Jurkat, Clone E6-1 (cell line): Measurements from ENCODE around the gene TMEM245.

Experiments
- DNase-seq: peaks from one replicate; pipeline ENCODE4 v3.0.0-alpha.2; 2011; ENCODE audit warnings: low read depth, low spot score
- H3K4me3 ChIP-seq: 2 replicates; pipeline ENCODE4 v1.5.1; 2011; ENCODE audit warnings: mild to moderate bottlenecking, low read length, control low read depth, moderate library complexity

Gene TMEM245

GRCh38 chr9:109013679-109014607, 105.8 kb downstream of the TMEM245 start:
- DNase-seq = no peak
- H3K4me3 ChIP-seq = peak overlapping the region; percentile 15; the same call in 1 of the 2 replicates

- H3K4me3 ChIP-seq = peak within 1 kb of the TSS; percentile 71
- peak; percentile 65 for DNase-seq
These were observed 106.7 kb downstream of the TMEM245 start, which contains the start of gene CTNNAL1 for GRCh38 chr9:109012876-109013678. Gene CTNNAL1, minus strand, starts transcription at chr9:109013499. Its CDS starts 57 bp downstream, at chr9:109013442.

- peak overlapping the region; percentile 71 for H3K4me3 ChIP-seq
- no peak for DNase-seq
These were observed 107.5 kb downstream of the TMEM245 start for GRCh38 chr9:109012009-109012875.

GRCh38 chr9:109011231-109011671, 108.5 kb downstream of the TMEM245 start:
- H3K4me3 ChIP-seq = no peak overlapping the region
- DNase-seq = no peak

GRCh38 chr9:109010746-109011145, 109.0 kb downstream of the TMEM245 start:
- DNase-seq = no peak
- H3K4me3 ChIP-seq = no peak overlapping the region

- no peak overlapping the region for H3K4me3 ChIP-seq
- no peak for DNase-seq
These were observed 114.1 kb downstream of the TMEM245 start for GRCh38 chr9:109005678-109006077.

- H3K4me3 ChIP-seq = no peak overlapping the region
- DNase-seq = no peak
These were observed 116.6 kb downstream of the TMEM245 start for GRCh38 chr9:109003116-109003515.

- no peak for DNase-seq
- no peak overlapping the region for H3K4me3 ChIP-seq
These were observed 117.6 kb downstream of the TMEM245 start for GRCh38 chr9:109002141-109002540.

GRCh38 chr9:109001275-109001676, 118.5 kb downstream of the TMEM245 start:
- no peak overlapping the region for H3K4me3 ChIP-seq
- no peak for DNase-seq

GRCh38 chr9:108997112-108997511, 122.6 kb downstream of the TMEM245 start:
- DNase-seq = no peak
- H3K4me3 ChIP-seq = no peak overlapping the region

GRCh38 chr9:108996643-108997042, 123.1 kb downstream of the TMEM245 start:
- DNase-seq = no peak
- no peak overlapping the region for H3K4me3 ChIP-seq

- peak; percentile 60 for DNase-seq
These were observed 125.1 kb downstream of the TMEM245 start for GRCh38 chr9:108994695-108995094.

GRCh38 chr9:108991479-108991878, 128.3 kb downstream of the TMEM245 start:
- no peak for DNase-seq
- no peak overlapping the region for H3K4me3 ChIP-seq

More at GRCh38 chr9:108994695-108995094, 125.1 kb downstream of the TMEM245 start:
- no peak overlapping the region for H3K4me3 ChIP-seq

- DNase-seq = no peak
- no peak overlapping the region for H3K4me3 ChIP-seq
These were observed 135.9 kb downstream of the TMEM245 start for GRCh38 chr9:108983885-108984284.

- no peak for DNase-seq
- no peak overlapping the region for H3K4me3 ChIP-seq
These were observed 138.9 kb downstream of the TMEM245 start for GRCh38 chr9:108980893-108981292.

GRCh38 chr9:108978205-108978604, 141.5 kb downstream of the TMEM245 start:
- no peak for DNase-seq
- no peak overlapping the region for H3K4me3 ChIP-seq

- DNase-seq = no peak
- H3K4me3 ChIP-seq = no peak overlapping the region
These were observed 145.9 kb downstream of the TMEM245 start for GRCh38 chr9:108973895-108974294.

GRCh38 chr9:108972626-108973209, 147.0 kb downstream of the TMEM245 start:
- no peak for DNase-seq
- H3K4me3 ChIP-seq = no peak overlapping the region

GRCh38 chr9:108972186-108972585, 147.6 kb downstream of the TMEM245 start:
- no peak overlapping the region for H3K4me3 ChIP-seq
- no peak for DNase-seq
